ENCODE results near the gene SOX8.

SOX8 gene

GRCh38 chr16:988471-989353 is 7.1 kb downstream of the SOX8 start:
- DNase-seq, result no peak

DNA sequence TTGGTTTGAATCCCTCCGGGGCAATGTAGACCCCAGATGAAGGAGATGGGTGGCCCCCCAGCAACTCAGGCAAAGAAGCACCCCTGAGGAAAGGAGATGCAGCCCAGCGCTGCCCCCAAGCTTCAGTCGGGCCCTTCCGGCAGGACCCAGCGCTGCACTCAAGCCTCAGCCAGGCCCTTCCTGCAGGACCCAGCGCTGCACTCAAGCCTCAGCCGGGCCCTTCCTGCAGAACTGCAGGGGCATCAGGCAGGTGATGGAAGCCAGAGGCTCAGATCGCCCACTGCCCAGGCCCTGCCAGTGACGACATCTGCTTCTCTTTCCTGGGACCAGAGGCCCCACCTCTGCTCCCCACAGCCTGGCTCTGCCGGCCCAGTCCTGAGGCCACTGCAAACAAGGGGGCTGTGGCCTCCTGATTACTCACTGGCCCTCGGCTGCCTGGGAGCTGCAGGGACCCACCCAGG is 7.8 kb downstream of the SOX8 start:
- DNase-seq, result no peak

DNA sequence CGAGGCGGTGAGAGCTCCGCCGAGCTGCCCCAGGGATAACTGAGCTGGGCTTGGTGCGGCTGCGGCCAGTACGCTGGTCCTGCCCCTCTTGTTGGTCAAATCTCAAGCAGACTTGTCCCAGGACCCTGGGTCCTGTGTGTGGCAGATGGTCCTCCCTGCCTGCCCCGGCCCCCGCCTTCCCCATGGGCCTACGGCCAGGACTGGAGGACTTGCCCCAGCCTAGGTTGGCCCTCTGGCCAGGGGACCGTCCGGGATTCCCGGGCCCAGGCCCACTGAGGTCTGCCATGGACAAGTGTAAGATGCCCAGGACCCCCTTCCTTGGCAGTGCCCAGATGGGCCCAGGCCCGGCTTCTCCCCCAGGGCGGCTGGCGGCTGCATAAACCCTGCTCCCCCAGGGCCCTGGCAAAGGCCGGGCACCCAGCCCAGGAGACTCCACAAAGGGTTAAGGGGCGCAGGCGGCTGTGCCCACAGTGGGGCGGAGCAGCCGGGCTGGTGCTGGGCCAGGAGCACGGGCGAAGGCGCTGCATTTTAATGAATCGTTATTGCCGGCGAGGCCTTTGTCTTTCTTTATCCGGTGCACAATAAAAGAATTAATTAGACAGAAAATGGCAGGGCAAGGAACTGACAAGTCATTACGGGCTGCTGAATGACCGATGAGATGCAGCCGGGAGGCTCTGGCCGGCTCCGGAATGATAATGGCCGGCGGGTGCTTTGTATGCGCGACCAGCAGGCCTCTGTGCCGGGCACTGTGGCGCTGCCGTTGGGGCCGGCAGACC is 9.1 kb downstream of the SOX8 start:
- DNase-seq, result no peak

GRCh38 chr16:991345-991744 is 9.8 kb downstream of the SOX8 start:
- no peak for DNase-seq

- DNase-seq, result no peak
Observed at GRCh38 chr16:991773-992172, 10.2 kb downstream of the SOX8 start.

DNA sequence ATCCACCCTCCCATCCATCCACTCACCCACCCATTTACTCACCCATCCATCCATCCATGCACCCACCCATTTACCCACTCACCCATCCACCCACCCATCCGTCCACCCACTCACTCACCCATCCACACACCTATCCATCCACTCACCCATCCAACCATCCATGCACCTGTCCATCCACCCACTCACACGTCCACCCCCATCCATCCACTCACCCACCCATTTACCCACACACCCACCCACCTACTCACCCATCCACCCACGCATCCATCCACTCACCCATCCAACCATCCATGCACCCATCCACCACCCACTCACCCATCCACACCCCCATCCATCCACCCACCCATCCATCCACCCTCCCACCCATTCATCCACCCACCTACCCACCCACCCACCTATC is 12.2 kb downstream of the SOX8 start:
- no peak for DNase-seq

DNA sequence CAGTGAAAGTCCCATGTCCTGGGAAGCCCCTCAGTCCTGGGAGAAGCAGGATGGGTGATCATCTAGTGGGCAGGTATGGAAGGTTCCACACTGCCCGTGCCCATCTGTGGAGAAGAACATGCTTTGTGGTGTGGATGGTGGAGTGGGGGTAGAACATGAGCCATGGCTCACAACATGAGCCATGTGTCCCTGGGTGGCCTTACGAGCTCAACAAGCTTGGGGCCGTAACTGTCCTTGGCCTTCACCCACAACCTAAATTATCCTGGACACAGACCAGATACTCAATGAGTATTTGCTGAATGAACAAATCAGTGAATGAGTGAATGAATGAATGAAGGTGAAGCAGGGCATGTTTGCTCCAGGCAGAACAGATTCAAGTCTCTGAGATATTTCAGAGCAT is 13.5 kb downstream of the SOX8 start:
- DNase-seq, result no peak

DNA sequence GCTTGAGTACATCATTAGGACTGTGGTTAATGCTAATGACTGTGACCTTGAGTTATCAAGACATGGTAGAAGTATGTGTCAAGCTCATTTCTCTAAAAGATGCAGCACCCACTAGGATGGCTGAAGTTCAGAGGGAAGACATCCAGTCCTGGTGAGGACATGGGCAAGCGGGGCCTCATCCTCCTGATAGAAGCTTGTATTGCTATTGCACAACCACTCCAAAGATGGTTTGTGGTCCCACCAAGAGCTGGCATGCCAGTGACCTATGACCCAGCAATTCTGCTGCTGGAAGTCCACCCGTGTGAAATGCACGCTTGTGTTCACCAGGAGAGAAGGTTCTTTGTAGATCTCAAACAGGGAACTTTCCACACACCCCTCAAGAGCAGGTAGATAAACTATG is 14.2 kb downstream of the SOX8 start:
- DNase-seq, result no peak

- DNase-seq, result peak; percentile 63
Observed at GRCh38 chr16:996681-997080, 15.1 kb downstream of the SOX8 start.

GRCh38 chr16:997440-998051 is 16.0 kb downstream of the SOX8 start:
- DNase-seq, result peak; percentile 84

GRCh38 chr16:998211-998610 is 16.6 kb downstream of the SOX8 start:
- DNase-seq, result peak; percentile 30

DNA sequence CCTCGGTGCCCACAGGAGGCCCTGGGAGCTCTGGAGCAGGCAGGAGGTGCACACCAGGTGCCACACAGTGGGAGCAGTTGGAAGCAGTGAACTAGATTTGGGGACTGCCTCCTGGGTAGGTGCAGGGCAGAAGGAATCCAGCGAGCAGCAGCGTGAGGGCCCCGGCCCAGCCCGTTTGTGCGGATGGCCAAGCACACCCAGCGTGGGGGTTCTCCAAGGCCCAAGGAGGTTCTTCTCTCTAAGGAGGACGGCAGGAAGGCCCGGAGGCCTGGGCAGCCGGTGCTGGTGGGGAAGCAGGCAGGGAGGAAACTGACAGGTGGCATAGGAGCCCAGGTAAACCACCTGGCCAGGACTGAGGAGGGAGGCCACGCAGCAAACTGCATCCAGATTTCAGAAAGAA is 17.0 kb downstream of the SOX8 start:
- DNase-seq, result no peak

GRCh38 chr16:999677-1000076 is 18.1 kb downstream of the SOX8 start:
- DNase-seq, result no peak

- no peak for DNase-seq
Observed at GRCh38 chr16:1000608-1001007, 19.0 kb downstream of the SOX8 start.

DNA sequence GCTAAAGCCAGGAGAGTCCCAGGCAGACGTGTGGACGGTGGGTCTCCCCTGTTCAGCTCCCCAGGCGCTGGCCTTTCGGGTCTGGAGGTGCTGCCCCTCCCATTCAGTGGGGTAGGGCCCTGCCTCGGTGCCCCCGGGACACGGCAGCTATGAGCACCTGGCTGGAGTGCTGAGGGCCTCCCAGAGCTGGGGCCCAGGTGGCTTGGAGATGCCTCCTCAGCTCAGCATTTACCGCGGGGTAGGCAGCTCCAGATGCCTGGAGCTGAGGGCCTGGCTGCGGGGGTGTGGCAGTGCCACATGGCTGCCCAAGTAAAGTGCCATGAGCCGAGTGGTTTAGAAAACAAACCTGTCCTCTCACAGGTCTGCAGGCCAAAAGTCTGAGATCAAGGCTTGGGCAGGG is 19.5 kb downstream of the SOX8 start:
- DNase-seq, result no peak

GRCh38 chr16:1002399-1003166 is 21.0 kb downstream of the SOX8 start:
- DNase-seq, result peak; percentile 85

DNA sequence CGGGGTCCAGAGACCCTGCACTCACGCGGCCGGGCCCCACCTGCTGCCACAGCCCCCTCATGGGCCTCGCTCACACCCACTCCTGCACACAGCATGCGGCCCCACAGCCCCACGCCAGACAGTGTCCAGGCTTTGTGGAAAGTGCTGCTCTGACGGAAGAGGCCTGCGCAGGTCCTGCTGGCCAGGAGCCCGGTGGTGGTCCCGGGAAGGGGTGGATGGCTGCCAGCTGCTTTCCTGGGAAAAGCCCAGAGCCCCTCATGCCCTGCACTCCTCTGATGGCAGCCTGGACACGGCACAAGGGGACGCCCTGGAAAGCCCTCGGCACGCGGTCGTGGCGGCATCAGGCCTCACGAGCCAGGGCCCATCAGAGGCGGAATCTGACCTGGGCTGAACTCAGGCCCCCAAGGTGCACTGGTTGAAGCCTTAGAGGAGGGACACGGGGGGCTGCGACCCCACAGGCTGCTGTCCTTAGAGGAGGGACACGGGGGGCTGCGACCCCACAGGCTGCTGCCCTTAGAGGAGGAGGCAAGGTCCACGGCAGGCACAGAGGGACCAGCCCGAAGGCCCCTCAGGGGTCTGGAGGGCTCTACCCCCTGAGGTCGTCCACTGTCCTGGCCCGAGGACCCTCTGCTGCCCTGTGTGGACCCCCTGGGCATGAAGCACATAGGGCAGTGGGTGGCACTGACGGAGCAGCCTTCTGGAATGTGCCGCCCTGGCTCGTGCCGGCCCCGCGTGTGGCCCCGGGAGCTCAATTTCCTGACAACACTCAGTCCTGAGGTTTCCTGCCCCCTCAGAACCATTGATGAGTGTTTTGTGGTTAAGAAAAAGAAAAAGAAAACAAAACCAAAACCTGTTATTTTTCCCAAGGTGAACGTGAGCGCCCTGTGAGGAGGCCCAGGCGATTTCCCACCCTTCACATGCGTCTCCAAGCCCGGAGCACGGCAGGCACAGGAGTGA is 22.1 kb downstream of the SOX8 start:
- peak; percentile 73 for DNase-seq

DNA sequence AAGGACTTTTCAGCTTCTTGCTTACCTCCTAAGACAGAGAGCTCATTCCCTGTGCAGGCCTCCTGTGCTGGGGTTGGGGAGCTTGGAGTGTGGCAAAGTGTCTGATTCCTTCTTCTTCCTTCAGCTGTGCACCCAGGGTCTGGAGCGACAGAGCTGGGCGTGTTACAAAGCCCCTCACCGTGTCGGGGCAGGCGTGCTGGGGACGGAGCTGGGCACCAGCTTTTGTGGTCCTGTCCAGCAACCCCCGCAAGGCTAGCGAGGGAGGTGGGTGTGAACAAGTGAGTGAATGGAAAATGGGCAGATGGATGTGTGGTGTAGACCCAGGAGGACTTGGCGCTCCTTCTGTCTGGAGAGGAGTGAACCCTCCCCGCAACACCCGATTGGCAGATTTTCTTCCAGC is 23.7 kb downstream of the SOX8 start:
- DNase-seq, result no peak

DNA sequence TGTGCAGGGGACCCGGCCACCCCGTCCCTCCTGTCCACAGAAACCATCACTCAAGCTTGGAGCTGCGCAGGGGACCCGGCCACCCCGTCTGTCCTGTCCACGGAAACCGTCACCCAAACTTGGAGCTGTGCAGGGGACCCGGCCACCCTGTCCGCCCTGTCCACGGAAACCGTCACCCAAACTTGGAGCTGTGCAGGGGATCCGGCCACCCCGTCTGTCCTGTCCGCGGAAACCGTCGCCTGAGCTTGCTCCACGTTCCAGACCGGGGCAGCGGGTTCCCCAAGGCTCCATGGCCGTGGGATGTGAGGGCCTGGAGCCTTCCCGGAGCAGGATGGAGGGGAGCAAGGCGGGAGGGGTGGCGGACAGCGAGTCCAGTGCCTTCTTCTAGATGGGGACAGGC is 25.2 kb downstream of the SOX8 start:
- DNase-seq, result no peak

- no peak for DNase-seq
Observed at GRCh38 chr16:1007284-1007850, 25.8 kb downstream of the SOX8 start.

GRCh38 chr16:1008085-1008484 is 26.5 kb downstream of the SOX8 start:
- no peak for DNase-seq

All from CD4-positive, alpha-beta T cell treated with Interleukin-6 for 4 hours (primary cell).